ENCODE data around the gene ZNF841.

ZNF841 gene

GRCh38 chr19:52095172-52096014, at the start of gene ZNF841:
ZNF841 (minus strand) TSS chr19:52095765; CDS start chr19:52084801, 10,964 bp downstream.
- TF ChIP-seq YY1 (IDR thresholded peaks at IDR 0.05; ENCODE audit: insufficient read depth, insufficient read length) = no peak
- no peak for TF ChIP-seq SUZ12 (IDR thresholded peaks at IDR 0.05; ENCODE audit: extremely low read depth, insufficient read depth, insufficient read length)
- TF ChIP-seq ZNF274 (IDR thresholded peaks at IDR 0.05; ENCODE audit: low read depth, low read length) = no peak
- peaks cover 55% of the 10 kb centered on the region for H3K9me3 ChIP-seq (ENCODE audit: insufficient read depth, low read length)
- no peaks in the 10 kb centered on the region for H3K27me3 ChIP-seq (ENCODE audit: insufficient read depth, insufficient read length)
- H3K9ac ChIP-seq (ENCODE audit: insufficient read length, low read depth) = peak within 1 kb of the TSS; percentile 92
- peaks cover 10% of the 10 kb centered on the region for H3K36me3 ChIP-seq (ENCODE audit: insufficient read depth, insufficient read length, low read length)
- DNase-seq (ENCODE audit: low read depth, low spot score) = peak; percentile 82
- H3K4me3 ChIP-seq (ENCODE audit: insufficient read length, low read depth) = peak within 1 kb of the TSS; percentile 81
- H3K4me1 ChIP-seq (ENCODE audit: insufficient read depth, insufficient read length) = no peaks in the 10 kb centered on the region

DNA sequence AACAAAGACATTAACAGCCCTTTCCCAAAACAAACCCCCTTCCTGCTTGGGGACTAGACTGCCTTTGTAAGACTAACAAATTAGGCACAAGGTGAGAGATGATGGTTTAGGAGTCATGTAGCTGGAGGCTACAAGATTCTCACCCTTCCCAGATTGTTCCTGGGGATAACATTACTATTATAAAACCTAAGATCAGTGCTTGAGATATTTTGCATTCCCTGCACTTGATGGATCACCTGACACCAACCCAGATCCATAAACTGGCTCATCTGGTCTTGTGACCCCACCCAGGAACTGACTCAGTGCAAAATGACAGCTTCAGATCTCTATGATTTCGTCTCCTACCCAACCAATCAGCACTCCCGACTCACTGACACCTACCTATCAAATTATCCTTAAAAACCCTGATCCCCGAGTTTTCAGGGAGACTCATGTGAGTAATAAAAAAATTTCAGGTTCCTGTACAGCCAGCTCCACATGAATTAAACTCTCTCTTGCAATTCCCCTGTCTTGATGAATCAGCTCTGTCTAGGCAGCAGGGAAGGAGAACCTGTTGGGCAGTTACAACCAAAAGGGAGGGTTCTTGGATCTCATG, 46.5 kb upstream of the ZNF841 start:
- Histone ChIP-seq H3K4me1 (ENCODE audit: insufficient read depth, insufficient read length) (no peaks in the 10 kb centered on the region), H3K9ac (ENCODE audit: insufficient read length, low read depth) (no peak overlapping the region), H3K4me3 (ENCODE audit: insufficient read length, low read depth) (no peak overlapping the region), H3K9me3 (ENCODE audit: insufficient read depth, low read length) (peaks cover 6% of the 10 kb centered on the region; the same call in 1 of the 2 replicates), H3K36me3 (ENCODE audit: insufficient read depth, insufficient read length, low read length) (peaks cover 3% of the 10 kb centered on the region), H3K27me3 (ENCODE audit: insufficient read depth, insufficient read length) (no peaks in the 10 kb centered on the region)
- no peak for TF ChIP-seq SUZ12 (IDR thresholded peaks at IDR 0.05; ENCODE audit: extremely low read depth, insufficient read depth, insufficient read length)
- TF ChIP-seq ZNF274 (IDR thresholded peaks at IDR 0.05; ENCODE audit: low read depth, low read length) = no peak
- TF ChIP-seq YY1 (IDR thresholded peaks at IDR 0.05; ENCODE audit: insufficient read depth, insufficient read length) = no peak
- DNase-seq (ENCODE audit: low read depth, low spot score) = no peak

DNA sequence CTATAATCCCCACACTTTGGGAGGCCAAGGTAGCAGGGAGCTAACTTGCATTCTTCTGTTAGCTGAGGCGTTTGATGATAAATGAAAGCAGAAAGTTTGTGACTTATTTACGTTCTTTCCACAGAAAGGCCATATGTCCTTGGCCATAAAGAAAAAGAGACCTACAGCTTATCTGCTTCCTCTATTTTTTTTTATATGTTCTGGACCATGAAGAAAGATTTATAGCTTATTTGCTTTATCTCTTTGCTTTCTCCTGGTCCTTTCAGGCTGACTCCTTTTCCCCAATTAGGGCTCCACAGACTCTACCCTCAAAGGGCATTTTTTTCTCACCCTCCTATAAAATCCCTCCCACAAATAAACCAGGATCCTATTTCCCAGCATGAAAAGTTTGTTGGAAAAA, 45.6 kb upstream of the ZNF841 start:
- no peak for TF ChIP-seq SUZ12 (IDR thresholded peaks at IDR 0.05; ENCODE audit: extremely low read depth, insufficient read depth, insufficient read length)
- TF ChIP-seq ZNF274 (IDR thresholded peaks at IDR 0.05; ENCODE audit: low read depth, low read length) = no peak
- TF ChIP-seq YY1 (IDR thresholded peaks at IDR 0.05; ENCODE audit: insufficient read depth, insufficient read length) = no peak
- DNase-seq (ENCODE audit: low read depth, low spot score) = no peak
- Histone ChIP-seq H3K27me3 (ENCODE audit: insufficient read depth, insufficient read length) (no peaks in the 10 kb centered on the region), H3K36me3 (ENCODE audit: insufficient read depth, insufficient read length, low read length) (peaks cover 10% of the 10 kb centered on the region), H3K9me3 (ENCODE audit: insufficient read depth, low read length) (peaks cover 6% of the 10 kb centered on the region; the same call in 1 of the 2 replicates), H3K4me3 (ENCODE audit: insufficient read length, low read depth) (no peak overlapping the region), H3K4me1 (ENCODE audit: insufficient read depth, insufficient read length) (no peaks in the 10 kb centered on the region), H3K9ac (ENCODE audit: insufficient read length, low read depth) (no peak overlapping the region)

DNA sequence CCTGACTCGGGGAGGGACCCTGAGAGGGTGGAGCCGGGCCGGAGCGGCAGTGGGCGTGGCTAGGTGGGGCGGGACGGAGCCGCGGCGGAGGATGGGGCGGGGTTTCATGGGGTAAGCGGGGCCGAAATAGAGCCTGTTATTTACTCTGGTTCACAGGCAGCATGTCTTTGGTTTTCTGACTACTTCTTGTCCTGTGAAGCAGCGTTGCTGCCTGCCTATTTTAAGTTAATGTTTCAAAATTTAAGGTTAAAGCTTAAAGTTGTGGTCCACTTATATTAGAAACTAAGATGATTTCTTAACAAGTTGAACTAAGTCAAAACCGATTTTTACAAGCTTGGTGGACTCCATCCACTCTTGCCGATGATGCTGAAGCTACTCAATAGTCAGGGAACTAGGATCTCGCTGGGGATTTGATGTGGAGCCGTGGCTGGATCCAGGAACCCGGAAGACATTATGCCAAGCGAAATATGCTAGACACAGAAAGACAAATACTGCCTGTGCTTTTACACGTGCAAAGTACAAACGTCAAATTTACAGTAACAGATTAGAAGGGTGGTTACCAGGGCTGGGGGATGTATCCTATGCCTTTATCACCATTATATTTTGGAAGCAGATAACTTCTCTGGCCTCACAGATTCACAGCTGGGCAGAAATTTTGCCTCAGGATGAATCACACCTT, 44.6 kb upstream of the ZNF841 start:
- H3K9me3 ChIP-seq (ENCODE audit: insufficient read depth, low read length) = peaks cover 16% of the 10 kb centered on the region; the same call in 1 of the 2 replicates
- H3K4me3 ChIP-seq (ENCODE audit: insufficient read length, low read depth) = no peak overlapping the region
- no peak for DNase-seq (ENCODE audit: low read depth, low spot score)
- no peak for TF ChIP-seq ZNF274 (IDR thresholded peaks at IDR 0.05; ENCODE audit: low read depth, low read length)
- no peak for TF ChIP-seq SUZ12 (IDR thresholded peaks at IDR 0.05; ENCODE audit: extremely low read depth, insufficient read depth, insufficient read length)
- no peak for TF ChIP-seq YY1 (IDR thresholded peaks at IDR 0.05; ENCODE audit: insufficient read depth, insufficient read length)
- H3K27me3 ChIP-seq (ENCODE audit: insufficient read depth, insufficient read length) = no peaks in the 10 kb centered on the region
- peaks cover 19% of the 10 kb centered on the region for H3K36me3 ChIP-seq (ENCODE audit: insufficient read depth, insufficient read length, low read length)
- H3K4me1 ChIP-seq (ENCODE audit: insufficient read depth, insufficient read length) = no peaks in the 10 kb centered on the region
- H3K9ac ChIP-seq (ENCODE audit: insufficient read length, low read depth) = no peak overlapping the region

GRCh38 chr19:52139252-52140031, 43.9 kb upstream of the ZNF841 start, which contains the start of gene ZNF616:
ZNF616 (minus strand) TSS chr19:52139938; CDS start chr19:52130512, 9,426 bp downstream.
- peak; percentile 83 for DNase-seq (ENCODE audit: low read depth, low spot score)
- no peaks in the 10 kb centered on the region for H3K4me1 ChIP-seq (ENCODE audit: insufficient read depth, insufficient read length)
- peaks cover 25% of the 10 kb centered on the region for H3K36me3 ChIP-seq (ENCODE audit: insufficient read depth, insufficient read length, low read length)
- no peaks in the 10 kb centered on the region for H3K27me3 ChIP-seq (ENCODE audit: insufficient read depth, insufficient read length)
- H3K9ac ChIP-seq (ENCODE audit: insufficient read length, low read depth) = peak within 1 kb of the TSS; percentile 83
- peak within 1 kb of the TSS; percentile 54 for H3K4me3 ChIP-seq (ENCODE audit: insufficient read length, low read depth)
- H3K9me3 ChIP-seq (ENCODE audit: insufficient read depth, low read length) = peaks cover 21% of the 10 kb centered on the region; the same call in 1 of the 2 replicates
- no peak for TF ChIP-seq ZNF274 (IDR thresholded peaks at IDR 0.05; ENCODE audit: low read depth, low read length)
- TF ChIP-seq YY1 (IDR thresholded peaks at IDR 0.05; ENCODE audit: insufficient read depth, insufficient read length) = no peak
- no peak for TF ChIP-seq SUZ12 (IDR thresholded peaks at IDR 0.05; ENCODE audit: extremely low read depth, insufficient read depth, insufficient read length)

- TF ChIP-seq SUZ12 (IDR thresholded peaks at IDR 0.05; ENCODE audit: extremely low read depth, insufficient read depth, insufficient read length) (no peak), YY1 (IDR thresholded peaks at IDR 0.05; ENCODE audit: insufficient read depth, insufficient read length) (no peak)
- Histone ChIP-seq H3K4me1 (ENCODE audit: insufficient read depth, insufficient read length) (no peaks in the 10 kb centered on the region), H3K4me3 (ENCODE audit: insufficient read length, low read depth) (peak overlapping the region; percentile 54), H3K36me3 (ENCODE audit: insufficient read depth, insufficient read length, low read length) (peaks cover 25% of the 10 kb centered on the region), H3K27me3 (ENCODE audit: insufficient read depth, insufficient read length) (no peaks in the 10 kb centered on the region), H3K9me3 (ENCODE audit: insufficient read depth, low read length) (peaks cover 27% of the 10 kb centered on the region; the same call in 1 of the 2 replicates), H3K9ac (ENCODE audit: insufficient read length, low read depth) (peak overlapping the region; percentile 83)
- no peak for DNase-seq (ENCODE audit: low read depth, low spot score)
Observed at GRCh38 chr19:52138983-52139251, 43.4 kb upstream of the ZNF841 start.

Measured in NT2/D1 (cell line).